NCI-H146 (cell line): ENCODE results near the gene ARHGAP27.
"Not testable (repeated sequence)": the region's sequence is repeated elsewhere in the genome, so short reads cannot be mapped to it uniquely, and the experiment has no call there.

Source experiments
- DNase-seq: peaks from one replicate; lab custom pipeline; 2025; lab: John Stamatoyannopoulos, UW

ARHGAP27 gene

GRCh38 chr17:45361976-45362375 lies 70.7 kb downstream of the ARHGAP27 start:
- no peak for DNase-seq

- no peak for DNase-seq
Measured at GRCh38 chr17:45361451-45361850, 71.2 kb downstream of the ARHGAP27 start.

GRCh38 chr17:45357364-45357997 lies 75.2 kb downstream of the ARHGAP27 start:
- no peak for DNase-seq

GRCh38 chr17:45355087-45355486 lies 77.6 kb downstream of the ARHGAP27 start:
- DNase-seq = no peak

GRCh38 chr17:45353043-45353442 lies 79.6 kb downstream of the ARHGAP27 start:
- no peak for DNase-seq

- no peak for DNase-seq
Measured at GRCh38 chr17:45351831-45352230, 80.8 kb downstream of the ARHGAP27 start.

- DNase-seq = no peak
Measured at GRCh38 chr17:45347444-45347843, 85.2 kb downstream of the ARHGAP27 start.

GRCh38 chr17:45346216-45347015 lies 86.3 kb downstream of the ARHGAP27 start:
- DNase-seq = no peak

GRCh38 chr17:45345554-45346215 lies 87.0 kb downstream of the ARHGAP27 start:
- DNase-seq = peak; percentile 64

GRCh38 chr17:45345246-45345553 lies 87.5 kb downstream of the ARHGAP27 start:
- DNase-seq = no peak

- not testable (repeated sequence) for DNase-seq
Measured at GRCh38 chr17:45343967-45344664, 88.6 kb downstream of the ARHGAP27 start.
